Liver (tissue), 9 donors: ENCODE measurements around the gene PHB1. TPM values are rescaled to one million over a fixed set of nuclear protein-coding genes. Genes with fewer than 3 reads are reported as not detected.

Experiments used
- DNase-seq: peaks from one replicate; pipeline ENCODE4 v3.0.0-alpha.2; 2017; ENCODE audit warnings: low spot score
- H3K27ac ChIP-seq, 2 donors: one replicate each; pipeline ENCODE4 v1.7.0; 2013; ENCODE audit warnings: inconsistent platforms in 2 of 2, low read length in 2 of 2, control low read depth in 1 of 2, low read depth in 1 of 2, mild to moderate bottlenecking in 1 of 2
- H3K27me3 ChIP-seq, 4 donors: one replicate each; pipeline versions ENCODE4 v1.6.1 to v1.7.0; 2013; ENCODE audit warnings: low read length in 3 of 4, inconsistent platforms in 1 of 4, mild to moderate bottlenecking in 1 of 4, moderate library complexity in 1 of 4; ENCODE audit not compliant: control insufficient read depth in 4 of 4, insufficient read depth in 4 of 4
- H3K36me3 ChIP-seq, 4 donors: one replicate each; pipeline versions ENCODE4 v1.6.1 to v1.7.0; 2013; ENCODE audit warnings: low read length in 3 of 4, mild to moderate bottlenecking in 3 of 4, low read depth in 1 of 4, moderate library complexity in 1 of 4; ENCODE audit not compliant: control insufficient read depth in 4 of 4, insufficient read depth in 3 of 4
- H3K4me1 ChIP-seq, 4 donors: one replicate each; pipeline versions ENCODE4 v1.6.1 to v1.7.0; 2013; ENCODE audit warnings: low read length in 3 of 4, mild to moderate bottlenecking in 3 of 4, moderate library complexity in 1 of 4; ENCODE audit not compliant: control insufficient read depth in 4 of 4, insufficient read depth in 4 of 4
- H3K4me3 ChIP-seq, 3 donors: one replicate each; pipeline versions ENCODE4 v1.6.1 to v1.7.0; 2013; ENCODE audit warnings: low read length in 3 of 3, control low read depth in 1 of 3, low read depth in 1 of 3, mild to moderate bottlenecking in 1 of 3
- H3K9ac ChIP-seq, 2 donors: one replicate each; pipeline ENCODE4 v1.7.0; 2013; ENCODE audit warnings: low read length in 2 of 2, mild to moderate bottlenecking in 2 of 2, moderate library complexity in 2 of 2, control low read depth in 1 of 2, low read depth in 1 of 2
- H3K9me3 ChIP-seq, 4 donors: one replicate each; pipeline versions ENCODE4 v1.6.1 to v1.7.0; 2013; ENCODE audit warnings: low read length in 3 of 4; ENCODE audit not compliant: control insufficient read depth in 4 of 4
- EGR1 ChIP-seq, 2 donors: IDR thresholded peaks; 2 replicates each; pipeline ENCODE4 v1.6.1; 2016 to 2018; ENCODE audit warnings: antibody characterized with exemption in 2 of 2, low read depth in 2 of 2
- FOXA1 ChIP-seq: IDR thresholded peaks from 2 replicates; pipeline ENCODE4 v1.6.1; 2016; ENCODE audit warnings: antibody characterized with exemption
- FOXA2 ChIP-seq: IDR thresholded peaks from 2 replicates; pipeline ENCODE4 v1.6.1; 2016; ENCODE audit warnings: antibody characterized with exemption
- GABPA ChIP-seq, 2 donors: IDR thresholded peaks in 1 of 2; conservative IDR thresholded peaks in 1 of 2; 2 replicates each; pipeline ENCODE4 v1.6.1; 2016; ENCODE audit warnings: antibody characterized with exemption in 2 of 2, mild to moderate bottlenecking in 1 of 2, moderate library complexity in 1 of 2
- HNF4A ChIP-seq, 2 donors: conservative IDR thresholded peaks; 2 replicates each; pipeline ENCODE4 v1.6.1; 2016; ENCODE audit warnings: antibody characterized with exemption in 2 of 2, mild to moderate bottlenecking in 2 of 2
- HNF4G ChIP-seq: IDR thresholded peaks from 2 replicates; pipeline ENCODE4 v1.6.1; 2016; ENCODE audit warnings: antibody characterized with exemption
- JUND ChIP-seq, 2 donors: IDR thresholded peaks; 2 replicates each; pipeline ENCODE4 v1.6.1; 2016; ENCODE audit warnings: antibody characterized with exemption in 2 of 2
- NR2F2 ChIP-seq: IDR thresholded peaks from 2 replicates; pipeline ENCODE4 v1.6.1; 2016; ENCODE audit warnings: antibody characterized with exemption
- RAD21 ChIP-seq, 2 donors: IDR thresholded peaks; 2 replicates each; pipeline ENCODE4 v1.6.1; 2016; ENCODE audit warnings: antibody characterized with exemption in 2 of 2, mild to moderate bottlenecking in 2 of 2
- RXRA ChIP-seq, 2 donors: IDR thresholded peaks; 2 replicates each; pipeline ENCODE4 v1.6.1; 2017 to 2018; ENCODE audit warnings: antibody characterized with exemption in 2 of 2, mild to moderate bottlenecking in 1 of 2
- SP1 ChIP-seq: IDR thresholded peaks from 2 replicates; pipeline ENCODE4 v1.6.1; 2018; ENCODE audit warnings: antibody characterized with exemption, mild to moderate bottlenecking
- TAF1 ChIP-seq: conservative IDR thresholded peaks from 2 replicates; pipeline ENCODE4 v1.6.1; 2016; ENCODE audit warnings: antibody characterized with exemption, mild to moderate bottlenecking
- YY1 ChIP-seq: IDR thresholded peaks from 2 replicates; pipeline ENCODE4 v1.6.1; 2016; ENCODE audit warnings: antibody characterized with exemption, mild to moderate bottlenecking
- WGBS: extraction: QIAGEN DNeasy Blood & Tissue Kit; methylation state at CpG from one replicate; pipeline ENCODE4 v1.1.7; 2013; 5-methylcytosine and 5-hydroxymethylcytosine counted together
- polyA plus RNA-seq, 2 donors: library from polyadenylated mRNA; stranded (reverse) in 1 of 2; unstranded in 1 of 2; fragments of 200-250 nt in 1 of 2; fragments of >200 nt in 1 of 2; fragmentation: Nextera tagmentation in 1 of 2; extraction: Ambion mirVana in 1 of 2; gene quantifications; one replicate each; pipeline versions ENCODE4 v1.2.1 to v1.2.3, GENCODE V29; 2013 to 2015
- total RNA-seq, 2 donors: library from RNA; depleted of rRNA; stranded (reverse); fragments of >200 nt; gene quantifications; one replicate each; pipeline ENCODE4 v1.2.3, GENCODE V29; 2014
- TF ChIP-seq, protein P1 (sequence below): fragments of 150-350 bp; IDR thresholded peaks from 2 replicates; pipeline ENCODE4 v1.5.1; 2017; ENCODE audit warnings: improper control_type of control experiment, low read depth, low read length; ENCODE audit not compliant: missing input control
- TF ChIP-seq, protein P2 (sequence below): IDR thresholded peaks from 2 replicates; pipeline ENCODE4 v1.6.1; 2016; ENCODE audit warnings: antibody characterized with exemption, mild to moderate bottlenecking
- TF ChIP-seq, protein P3 (sequence below): IDR thresholded peaks from 2 replicates; pipeline ENCODE4 v1.6.1; 2016; ENCODE audit warnings: antibody characterized with exemption
- TF ChIP-seq, protein P4 (sequence below): IDR thresholded peaks from 2 replicates; pipeline ENCODE4 v1.6.1; 2016; ENCODE audit warnings: antibody characterized with exemption
- TF ChIP-seq, protein P5 (sequence below): IDR thresholded peaks from 2 replicates; pipeline ENCODE4 v1.6.1; 2016; ENCODE audit warnings: antibody characterized with exemption
- donor health status: healthy.
- donor health status: healthy.
- donor health status: healthy.
- donor health status: healthy.
- donor health status: healthy.

Gene PHB1
- total and polyA plus RNA-seq, 4 donors, result 52.5 to 149 (median 98.5) TPM

DNA sequence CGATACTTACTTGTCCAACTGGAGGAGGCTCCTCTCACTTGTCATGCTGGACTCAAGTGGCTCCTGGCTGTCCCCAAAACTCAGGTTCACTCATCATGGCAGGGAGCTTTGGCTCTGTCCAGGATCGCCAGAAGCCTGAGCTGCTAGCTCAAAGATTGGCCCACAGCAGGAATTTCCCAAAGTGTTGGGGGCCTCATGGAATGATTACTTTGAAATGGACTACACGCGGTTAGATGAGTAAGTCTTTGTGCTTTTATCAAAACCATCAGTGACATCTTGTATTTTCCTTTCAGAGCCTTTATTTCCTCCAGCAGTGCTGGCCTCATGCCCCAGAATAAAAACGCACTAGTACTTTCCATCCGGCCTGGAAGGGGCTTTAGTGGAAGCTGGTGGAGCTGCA lies 29.2 kb upstream of the PHB1 start:
- Histone ChIP-seq H3K4me3 (no peak overlapping the region), H3K4me1 (peaks cover 0 to 4% (median 0%) of the 10 kb centered on the region in 4 donors), H3K27ac (no peak overlapping the region), H3K36me3 (no peaks in the 10 kb centered on the region), H3K9me3 (no peaks in the 10 kb centered on the region), H3K9ac (no peak overlapping the region), H3K27me3 (peaks cover 0 to 7% (median 0%) of the 10 kb centered on the region in 4 donors)
- 64% methylated on average over 6 of the region's 6 CpGs for WGBS
- no peak for TF ChIP-seq FOXA2
- no peak for TF ChIP-seq GABPA (IDR thresholded peaks at IDR 0.05 in 1 of 2, conservative IDR thresholded peaks at IDR 0.05 in 1 of 2)
- no peak for TF ChIP-seq HNF4A (conservative IDR thresholded peaks at IDR 0.05)
- TF ChIP-seq, protein P1, sequence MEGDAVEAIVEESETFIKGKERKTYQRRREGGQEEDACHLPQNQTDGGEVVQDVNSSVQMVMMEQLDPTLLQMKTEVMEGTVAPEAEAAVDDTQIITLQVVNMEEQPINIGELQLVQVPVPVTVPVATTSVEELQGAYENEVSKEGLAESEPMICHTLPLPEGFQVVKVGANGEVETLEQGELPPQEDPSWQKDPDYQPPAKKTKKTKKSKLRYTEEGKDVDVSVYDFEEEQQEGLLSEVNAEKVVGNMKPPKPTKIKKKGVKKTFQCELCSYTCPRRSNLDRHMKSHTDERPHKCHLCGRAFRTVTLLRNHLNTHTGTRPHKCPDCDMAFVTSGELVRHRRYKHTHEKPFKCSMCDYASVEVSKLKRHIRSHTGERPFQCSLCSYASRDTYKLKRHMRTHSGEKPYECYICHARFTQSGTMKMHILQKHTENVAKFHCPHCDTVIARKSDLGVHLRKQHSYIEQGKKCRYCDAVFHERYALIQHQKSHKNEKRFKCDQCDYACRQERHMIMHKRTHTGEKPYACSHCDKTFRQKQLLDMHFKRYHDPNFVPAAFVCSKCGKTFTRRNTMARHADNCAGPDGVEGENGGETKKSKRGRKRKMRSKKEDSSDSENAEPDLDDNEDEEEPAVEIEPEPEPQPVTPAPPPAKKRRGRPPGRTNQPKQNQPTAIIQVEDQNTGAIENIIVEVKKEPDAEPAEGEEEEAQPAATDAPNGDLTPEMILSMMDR, result no peak
- TF ChIP-seq NR2F2, result no peak
- TF ChIP-seq, protein P2, sequence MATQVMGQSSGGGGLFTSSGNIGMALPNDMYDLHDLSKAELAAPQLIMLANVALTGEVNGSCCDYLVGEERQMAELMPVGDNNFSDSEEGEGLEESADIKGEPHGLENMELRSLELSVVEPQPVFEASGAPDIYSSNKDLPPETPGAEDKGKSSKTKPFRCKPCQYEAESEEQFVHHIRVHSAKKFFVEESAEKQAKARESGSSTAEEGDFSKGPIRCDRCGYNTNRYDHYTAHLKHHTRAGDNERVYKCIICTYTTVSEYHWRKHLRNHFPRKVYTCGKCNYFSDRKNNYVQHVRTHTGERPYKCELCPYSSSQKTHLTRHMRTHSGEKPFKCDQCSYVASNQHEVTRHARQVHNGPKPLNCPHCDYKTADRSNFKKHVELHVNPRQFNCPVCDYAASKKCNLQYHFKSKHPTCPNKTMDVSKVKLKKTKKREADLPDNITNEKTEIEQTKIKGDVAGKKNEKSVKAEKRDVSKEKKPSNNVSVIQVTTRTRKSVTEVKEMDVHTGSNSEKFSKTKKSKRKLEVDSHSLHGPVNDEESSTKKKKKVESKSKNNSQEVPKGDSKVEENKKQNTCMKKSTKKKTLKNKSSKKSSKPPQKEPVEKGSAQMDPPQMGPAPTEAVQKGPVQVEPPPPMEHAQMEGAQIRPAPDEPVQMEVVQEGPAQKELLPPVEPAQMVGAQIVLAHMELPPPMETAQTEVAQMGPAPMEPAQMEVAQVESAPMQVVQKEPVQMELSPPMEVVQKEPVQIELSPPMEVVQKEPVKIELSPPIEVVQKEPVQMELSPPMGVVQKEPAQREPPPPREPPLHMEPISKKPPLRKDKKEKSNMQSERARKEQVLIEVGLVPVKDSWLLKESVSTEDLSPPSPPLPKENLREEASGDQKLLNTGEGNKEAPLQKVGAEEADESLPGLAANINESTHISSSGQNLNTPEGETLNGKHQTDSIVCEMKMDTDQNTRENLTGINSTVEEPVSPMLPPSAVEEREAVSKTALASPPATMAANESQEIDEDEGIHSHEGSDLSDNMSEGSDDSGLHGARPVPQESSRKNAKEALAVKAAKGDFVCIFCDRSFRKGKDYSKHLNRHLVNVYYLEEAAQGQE, result no peak
- TF ChIP-seq, protein P3, sequence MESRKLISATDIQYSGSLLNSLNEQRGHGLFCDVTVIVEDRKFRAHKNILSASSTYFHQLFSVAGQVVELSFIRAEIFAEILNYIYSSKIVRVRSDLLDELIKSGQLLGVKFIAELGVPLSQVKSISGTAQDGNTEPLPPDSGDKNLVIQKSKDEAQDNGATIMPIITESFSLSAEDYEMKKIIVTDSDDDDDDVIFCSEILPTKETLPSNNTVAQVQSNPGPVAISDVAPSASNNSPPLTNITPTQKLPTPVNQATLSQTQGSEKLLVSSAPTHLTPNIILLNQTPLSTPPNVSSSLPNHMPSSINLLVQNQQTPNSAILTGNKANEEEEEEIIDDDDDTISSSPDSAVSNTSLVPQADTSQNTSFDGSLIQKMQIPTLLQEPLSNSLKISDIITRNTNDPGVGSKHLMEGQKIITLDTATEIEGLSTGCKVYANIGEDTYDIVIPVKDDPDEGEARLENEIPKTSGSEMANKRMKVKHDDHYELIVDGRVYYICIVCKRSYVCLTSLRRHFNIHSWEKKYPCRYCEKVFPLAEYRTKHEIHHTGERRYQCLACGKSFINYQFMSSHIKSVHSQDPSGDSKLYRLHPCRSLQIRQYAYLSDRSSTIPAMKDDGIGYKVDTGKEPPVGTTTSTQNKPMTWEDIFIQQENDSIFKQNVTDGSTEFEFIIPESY, result no peak
- no peak for TF ChIP-seq EGR1 (IDR thresholded peaks at IDR 0.05; ENCODE audit: low read depth in 2 of 2)
- TF ChIP-seq FOXA1, result no peak
- no peak for TF ChIP-seq SP1
- TF ChIP-seq HNF4G, result no peak
- TF ChIP-seq, protein P4, sequence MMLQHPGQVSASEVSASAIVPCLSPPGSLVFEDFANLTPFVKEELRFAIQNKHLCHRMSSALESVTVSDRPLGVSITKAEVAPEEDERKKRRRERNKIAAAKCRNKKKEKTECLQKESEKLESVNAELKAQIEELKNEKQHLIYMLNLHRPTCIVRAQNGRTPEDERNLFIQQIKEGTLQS, result no peak
- TF ChIP-seq RXRA (IDR thresholded peaks at IDR 0.05), result no peak
- TF ChIP-seq JUND (IDR thresholded peaks at IDR 0.05), result no peak
- no peak for TF ChIP-seq YY1
- no peak for TF ChIP-seq RAD21 (IDR thresholded peaks at IDR 0.05)
- DNase-seq, result no peak

DNA sequence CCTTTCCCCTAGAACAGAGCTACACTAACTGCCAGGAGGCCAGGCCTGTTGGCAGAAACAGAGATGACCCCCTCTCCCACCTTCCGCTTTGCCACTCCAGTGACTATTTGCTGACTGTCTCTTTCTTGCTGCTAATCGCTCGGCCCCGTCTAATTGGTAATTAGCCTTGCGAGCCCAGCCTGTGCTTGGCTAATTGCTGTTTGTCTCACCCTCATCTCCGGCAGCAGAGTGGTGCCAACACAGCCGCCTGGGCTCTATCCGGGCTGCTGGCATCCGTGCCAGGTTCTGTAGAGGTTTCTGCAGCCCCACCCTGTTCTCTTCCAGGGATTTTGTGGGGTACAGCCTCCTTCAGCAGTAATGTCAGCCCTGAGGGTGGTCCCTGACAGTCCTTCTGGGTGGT lies 27.4 kb upstream of the PHB1 start:
- no peak overlapping the region for H3K27ac ChIP-seq
- H3K27me3 ChIP-seq, result peaks cover 0 to 7% (median 0%) of the 10 kb centered on the region in 4 donors
- H3K36me3 ChIP-seq, result no peaks in the 10 kb centered on the region
- no peak overlapping the region for H3K9ac ChIP-seq
- 73% methylated on average over 9 of the region's 9 CpGs for WGBS
- DNase-seq, result no peak
- no peak overlapping the region for H3K4me3 ChIP-seq
- H3K4me1 ChIP-seq, result peaks cover 0 to 8% (median 0%) of the 10 kb centered on the region in 4 donors
- H3K9me3 ChIP-seq, result no peaks in the 10 kb centered on the region
- TF ChIP-seq, protein P4, result no peak
- TF ChIP-seq SP1 (no peak), GABPA (IDR thresholded peaks at IDR 0.05 in 1 of 2, conservative IDR thresholded peaks at IDR 0.05 in 1 of 2) (no peak), TAF1 (no peak), RXRA (IDR thresholded peaks at IDR 0.05) (no peak), RAD21 (IDR thresholded peaks at IDR 0.05) (no peak), YY1 (no peak), JUND (IDR thresholded peaks at IDR 0.05) (no peak), HNF4G (no peak), FOXA1 (no peak), FOXA2 (no peak)
- TF ChIP-seq, protein P5, sequence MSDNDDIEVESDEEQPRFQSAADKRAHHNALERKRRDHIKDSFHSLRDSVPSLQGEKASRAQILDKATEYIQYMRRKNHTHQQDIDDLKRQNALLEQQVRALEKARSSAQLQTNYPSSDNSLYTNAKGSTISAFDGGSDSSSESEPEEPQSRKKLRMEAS, result no peak
- TF ChIP-seq, protein P2, result no peak
- TF ChIP-seq, protein P3, result no peak
